H9 (cell line): ENCODE measurements around the gene AP3S1. TPM values are rescaled to one million over a fixed set of nuclear protein-coding genes. Genes with fewer than 3 reads are reported as not detected.
"Not testable (repeated sequence)": the region's sequence is repeated elsewhere in the genome, so short reads cannot be mapped to it uniquely, and the experiment has no call there.

Experiments
- DNase-seq: peaks from one replicate; pipeline ENCODE4 v3.0.0-alpha.2; 2017
- H2AFZ ChIP-seq: one replicate; pipeline ENCODE4 v1.6.1; 2013; ENCODE audit warnings: mild to moderate bottlenecking, low read length, control low read depth, moderate library complexity
- H2AK5ac ChIP-seq: 2 replicates; pipeline ENCODE4 v1.6.1; 2013; ENCODE audit warnings: low read length, control low read depth, mixed read lengths; ENCODE audit not compliant: insufficient read length
- H2BK120ac ChIP-seq: one replicate; pipeline ENCODE4 v1.6.1; 2013; ENCODE audit warnings: low read depth, mild to moderate bottlenecking, low read length, control low read depth, inconsistent platforms; ENCODE audit not compliant: poor library complexity, severe bottlenecking
- H2BK12ac ChIP-seq: 2 replicates; pipeline ENCODE4 v1.6.1; 2013; ENCODE audit warnings: low read length, control low read depth, mixed read lengths, low read depth; ENCODE audit not compliant: insufficient read length
- H2BK15ac ChIP-seq: 2 replicates; pipeline ENCODE4 v1.6.1; 2013; ENCODE audit warnings: low read depth, low read length, control low read depth
- H2BK20ac ChIP-seq: one replicate; pipeline ENCODE4 v1.6.1; 2013; ENCODE audit warnings: low read depth, mild to moderate bottlenecking, low read length, control low read depth, inconsistent platforms; ENCODE audit not compliant: poor library complexity, severe bottlenecking
- H2BK5ac ChIP-seq: 2 replicates; pipeline ENCODE4 v1.6.1; 2013; ENCODE audit warnings: low read length, control low read depth, mixed read lengths; ENCODE audit not compliant: insufficient read length
- H3K14ac ChIP-seq: 2 replicates; pipeline ENCODE4 v1.6.1; 2013; ENCODE audit warnings: low read length, control low read depth; ENCODE audit not compliant: insufficient read depth
- H3K18ac ChIP-seq: 2 replicates; pipeline ENCODE4 v1.6.1; 2013; ENCODE audit warnings: low read depth, mild to moderate bottlenecking, mixed read lengths, low read length, control low read depth; ENCODE audit not compliant: insufficient read length
- H3K23ac ChIP-seq: 2 replicates; pipeline ENCODE4 v1.6.1; 2013; ENCODE audit warnings: low read length, control low read depth, mixed read lengths, low read depth; ENCODE audit not compliant: insufficient read length
- H3K23me2 ChIP-seq: 2 replicates; pipeline ENCODE4 v1.6.1; 2013; ENCODE audit warnings: low read depth, mild to moderate bottlenecking, mixed read lengths, low read length, control low read depth; ENCODE audit not compliant: insufficient read length, poor library complexity, severe bottlenecking
- H3K27ac ChIP-seq: 2 replicates; pipeline ENCODE4 v1.5.1; 2013; ENCODE audit warnings: low read length, control low read depth, mixed read lengths, low read depth; ENCODE audit not compliant: insufficient read length
- H3K27me3 ChIP-seq: 2 replicates; pipeline ENCODE4 v1.6.1; 2013; ENCODE audit warnings: low read length, control low read depth, inconsistent platforms; ENCODE audit not compliant: insufficient read depth
- H3K4ac ChIP-seq: 2 replicates; pipeline ENCODE4 v1.6.1; 2013; ENCODE audit warnings: low read depth, mild to moderate bottlenecking, control low read depth, inconsistent platforms, low read length, moderate library complexity
- H3K4me1 ChIP-seq: 2 replicates; pipeline ENCODE4 v1.6.1; 2013; ENCODE audit warnings: low read length, control low read depth, inconsistent platforms; ENCODE audit not compliant: insufficient read depth
- H3K4me2 ChIP-seq: 2 replicates; pipeline ENCODE4 v1.6.1; 2013; ENCODE audit warnings: low read length, control low read depth, mixed read lengths; ENCODE audit not compliant: insufficient read length, insufficient read depth
- H3K56ac ChIP-seq: 2 replicates; pipeline ENCODE4 v1.6.1; 2013; ENCODE audit warnings: low read depth, mild to moderate bottlenecking, mixed read lengths, low read length, control low read depth; ENCODE audit not compliant: insufficient read length
- H3K79me1 ChIP-seq: 2 replicates; pipeline ENCODE4 v1.6.1; 2013; ENCODE audit warnings: low read depth, mild to moderate bottlenecking, moderate library complexity, low read length, control low read depth, inconsistent platforms; ENCODE audit not compliant: insufficient read depth, poor library complexity, severe bottlenecking
- H3K79me2 ChIP-seq: 2 replicates; pipeline ENCODE4 v1.6.1; 2013; ENCODE audit warnings: low read length, control low read depth, inconsistent platforms; ENCODE audit not compliant: insufficient read depth
- H3K9ac ChIP-seq: 2 replicates; pipeline ENCODE4 v1.6.1; 2013; ENCODE audit warnings: low read length, control low read depth, mixed read lengths; ENCODE audit not compliant: insufficient read length; ENCODE audit errors: extremely low read depth
- H3K9me3 ChIP-seq: one replicate; pipeline ENCODE4 v1.6.1; 2013; ENCODE audit warnings: low read depth, low read length, inconsistent platforms; ENCODE audit not compliant: control insufficient read depth
- H3T11ph ChIP-seq: one replicate; pipeline ENCODE4 v1.6.1; 2013; ENCODE audit warnings: mild to moderate bottlenecking, low read length, control low read depth, inconsistent platforms
- H4K20me1 ChIP-seq: one replicate; pipeline ENCODE4 v1.6.1; 2013; ENCODE audit not compliant: control insufficient read depth, insufficient read length, insufficient read depth
- H4K5ac ChIP-seq: 2 replicates; pipeline ENCODE4 v1.6.1; 2013; ENCODE audit warnings: low read depth, mild to moderate bottlenecking, mixed read lengths, low read length, control low read depth; ENCODE audit not compliant: insufficient read length
- H4K8ac ChIP-seq: replicated peaks from 2 replicates; pipeline ENCODE4 v1.6.1; 2013; ENCODE audit warnings: low read length, control low read depth, mixed read lengths, low read depth; ENCODE audit not compliant: insufficient read length
- H4K91ac ChIP-seq: 2 replicates; pipeline ENCODE4 v1.6.1; 2013; ENCODE audit warnings: low read depth, mild to moderate bottlenecking, moderate library complexity, mixed read lengths, low read length, control low read depth; ENCODE audit not compliant: insufficient read length
- H3K27ac Mint-ChIP-seq, 3 experiments: 2 replicates in 2 of 3; 3 replicates in 1 of 3; pipeline ENCODE4 v1.8.0; 2020 to 2021; ENCODE audit warnings: mixed read lengths in 3 of 3, mild to moderate bottlenecking in 1 of 3, moderate library complexity in 1 of 3
- H3K27me3 Mint-ChIP-seq: 2 replicates; pipeline ENCODE4 v1.8.0; 2021; ENCODE audit warnings: low read depth, mild to moderate bottlenecking, moderate library complexity, mixed read lengths
- H3K36me3 Mint-ChIP-seq, 3 experiments: 2 replicates in 2 of 3; 3 replicates in 1 of 3; pipeline ENCODE4 v1.8.0; 2020 to 2021; ENCODE audit warnings: low read depth in 3 of 3, mixed read lengths in 3 of 3; ENCODE audit not compliant: insufficient read depth in 1 of 3
- H3K4me1 Mint-ChIP-seq, 2 experiments: 2 replicates each; pipeline ENCODE4 v1.8.0; 2020; ENCODE audit warnings: mixed read lengths in 2 of 2
- H3K4me3 Mint-ChIP-seq, 2 experiments: 2 replicates in 1 of 2; 3 replicates in 1 of 2; pipeline ENCODE4 v1.8.0; 2020 to 2021; ENCODE audit warnings: mild to moderate bottlenecking in 2 of 2, mixed read lengths in 2 of 2, moderate library complexity in 1 of 2
- H3K9me3 Mint-ChIP-seq, 2 experiments: 2 replicates in 1 of 2; 3 replicates in 1 of 2; pipeline ENCODE4 v1.8.0; 2020; ENCODE audit warnings: mild to moderate bottlenecking in 2 of 2, mixed read lengths in 2 of 2, moderate library complexity in 1 of 2
- WGBS: extraction: QIAGEN DNeasy Blood & Tissue Kit; methylation state at CpG from one replicate; pipeline ENCODE4 v1.1.7; 2013; ENCODE audit warnings: missing lambda C conversion rate, low lambda C conversion rate, mixed read lengths; ENCODE audit not compliant: insufficient read length; ENCODE audit errors: extremely low coverage; 5-methylcytosine and 5-hydroxymethylcytosine counted together
- total RNA-seq: library from RNA; stranded (reverse); gene quantifications from 2 replicates; pipeline ENCODE4 v1.2.1, GENCODE V29; 2021
- TF ChIP-seq, protein P1 (sequence below): fragments of 200-600 bp; sonication (generic); conservative IDR thresholded peaks from 3 replicates; pipeline ENCODE4 v1.8.0; 2021; ENCODE audit warnings: antibody characterized with exemption, mild to moderate bottlenecking

AP3S1 gene
- total RNA-seq, 1 experiment from 2014 or later = 78.4 TPM

DNA sequence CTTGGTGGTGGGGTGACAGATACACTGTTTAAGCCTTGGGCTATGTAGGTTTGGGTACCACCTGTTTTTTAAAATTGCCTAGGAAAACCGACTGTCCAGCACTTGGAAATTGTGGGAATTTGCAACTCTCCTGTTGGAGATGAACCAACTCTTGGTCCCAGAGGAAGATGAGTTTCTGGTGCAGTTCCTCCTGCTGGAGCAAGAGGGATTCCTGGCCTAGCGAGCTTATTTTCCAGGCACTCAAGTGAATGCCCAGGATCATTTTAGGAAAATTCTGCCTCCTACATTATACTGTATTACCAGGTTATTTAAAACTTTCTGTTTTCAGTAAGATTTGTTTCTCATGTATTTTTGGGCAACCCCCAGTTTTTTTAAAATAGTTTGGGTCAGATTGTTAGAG, 33.7 kb downstream of the AP3S1 start:
- no peak overlapping the region for H3K9ac ChIP-seq
- no peak overlapping the region for H3T11ph ChIP-seq
- no peak overlapping the region for H3K18ac ChIP-seq
- no peak overlapping the region for H2BK120ac ChIP-seq
- H2BK12ac ChIP-seq = no peak overlapping the region
- H3K4me1 Mint-ChIP-seq = peaks cover 0 to 8% of the 10 kb centered on the region in 2 experiments
- no peaks in the 10 kb centered on the region for H4K20me1 ChIP-seq
- no peak overlapping the region for H3K23ac ChIP-seq
- no peaks in the 10 kb centered on the region for H3K27me3 Mint-ChIP-seq
- TF ChIP-seq, protein P1, sequence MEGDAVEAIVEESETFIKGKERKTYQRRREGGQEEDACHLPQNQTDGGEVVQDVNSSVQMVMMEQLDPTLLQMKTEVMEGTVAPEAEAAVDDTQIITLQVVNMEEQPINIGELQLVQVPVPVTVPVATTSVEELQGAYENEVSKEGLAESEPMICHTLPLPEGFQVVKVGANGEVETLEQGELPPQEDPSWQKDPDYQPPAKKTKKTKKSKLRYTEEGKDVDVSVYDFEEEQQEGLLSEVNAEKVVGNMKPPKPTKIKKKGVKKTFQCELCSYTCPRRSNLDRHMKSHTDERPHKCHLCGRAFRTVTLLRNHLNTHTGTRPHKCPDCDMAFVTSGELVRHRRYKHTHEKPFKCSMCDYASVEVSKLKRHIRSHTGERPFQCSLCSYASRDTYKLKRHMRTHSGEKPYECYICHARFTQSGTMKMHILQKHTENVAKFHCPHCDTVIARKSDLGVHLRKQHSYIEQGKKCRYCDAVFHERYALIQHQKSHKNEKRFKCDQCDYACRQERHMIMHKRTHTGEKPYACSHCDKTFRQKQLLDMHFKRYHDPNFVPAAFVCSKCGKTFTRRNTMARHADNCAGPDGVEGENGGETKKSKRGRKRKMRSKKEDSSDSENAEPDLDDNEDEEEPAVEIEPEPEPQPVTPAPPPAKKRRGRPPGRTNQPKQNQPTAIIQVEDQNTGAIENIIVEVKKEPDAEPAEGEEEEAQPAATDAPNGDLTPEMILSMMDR = peak; percentile 50
- no peak overlapping the region for H3K4me2 ChIP-seq
- H3K9me3 ChIP-seq = no peaks in the 10 kb centered on the region
- no peak overlapping the region for H4K8ac ChIP-seq
- H3K9me3 Mint-ChIP-seq = no peaks in the 10 kb centered on the region; a peak in 1 of 5 replicates
- H3K23me2 ChIP-seq = no peaks in the 10 kb centered on the region
- no peak overlapping the region for H3K27ac Mint-ChIP-seq
- WGBS = no CpG with 5 or more reads among the region's 2 CpGs
- H3K4me3 Mint-ChIP-seq = no peak overlapping the region
- no peak overlapping the region for H4K5ac ChIP-seq
- no peaks in the 10 kb centered on the region for H3K4me1 ChIP-seq
- H2AK5ac ChIP-seq = no peak overlapping the region
- H3K79me1 ChIP-seq = no peaks in the 10 kb centered on the region
- no peak overlapping the region for H3K4ac ChIP-seq
- no peak overlapping the region for H2BK20ac ChIP-seq
- H3K56ac ChIP-seq = no peak overlapping the region
- no peak overlapping the region for H2BK5ac ChIP-seq
- no peak for DNase-seq
- H4K91ac ChIP-seq = no peak overlapping the region
- H3K27me3 ChIP-seq = no peaks in the 10 kb centered on the region
- peaks cover 15 to 16% (median 16%) of the 10 kb centered on the region in 3 experiments; a peak in 6 of 7 replicates for H3K36me3 Mint-ChIP-seq
- H2BK15ac ChIP-seq = no peak overlapping the region
- no peak overlapping the region for H2AFZ ChIP-seq
- no peak overlapping the region for H3K27ac ChIP-seq
- no peaks in the 10 kb centered on the region for H3K79me2 ChIP-seq
- H3K14ac ChIP-seq = no peak overlapping the region

DNA sequence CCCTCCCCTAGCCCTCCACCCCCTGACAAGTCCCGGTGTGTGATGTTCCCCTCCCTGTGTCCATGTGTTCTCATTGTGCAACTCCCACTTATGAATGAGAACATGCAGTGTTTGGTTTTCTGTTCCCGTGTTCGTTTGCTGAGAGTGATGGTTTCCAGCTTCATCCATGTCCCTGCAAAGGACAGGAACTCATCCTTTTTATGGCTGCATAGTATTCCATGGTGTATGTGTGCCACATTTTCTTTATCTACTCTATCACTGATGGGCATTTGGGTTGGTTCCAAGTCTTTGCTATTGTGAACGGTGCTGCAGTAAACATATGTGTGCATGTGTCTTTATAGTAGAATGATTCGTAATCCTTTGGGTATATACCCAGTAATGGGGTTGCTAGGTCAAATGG, 35.6 kb downstream of the AP3S1 start:
- H3K27ac ChIP-seq, H3K4me2 ChIP-seq, H3K4ac ChIP-seq, H2BK20ac ChIP-seq, H3K27ac Mint-ChIP-seq, H3K27me3 ChIP-seq, H2AK5ac ChIP-seq, H3K23ac ChIP-seq, H3K4me1 ChIP-seq, H2BK5ac ChIP-seq, DNase-seq, H3K4me1 Mint-ChIP-seq, H3K9me3 Mint-ChIP-seq, H3T11ph ChIP-seq, H3K23me2 ChIP-seq, H4K20me1 ChIP-seq, H2BK15ac ChIP-seq, H3K27me3 Mint-ChIP-seq, H2AFZ ChIP-seq, H4K91ac ChIP-seq, H3K4me3 Mint-ChIP-seq, H3K79me2 ChIP-seq, H3K79me1 ChIP-seq, H3K18ac ChIP-seq, H2BK120ac ChIP-seq, H4K5ac ChIP-seq, H3K56ac ChIP-seq, H3K14ac ChIP-seq, H2BK12ac ChIP-seq, H4K8ac ChIP-seq, H3K9ac ChIP-seq, H3K9me3 ChIP-seq: not testable (repeated sequence)
- peaks cover 5 to 17% (median 8%) of the 10 kb centered on the region in 3 experiments; a peak in 4 of 7 replicates for H3K36me3 Mint-ChIP-seq
- no CpG with 5 or more reads among the region's 5 CpGs for WGBS
